GM18519 (cell line): ENCODE results near the gene RNASEH1.
"Not testable (repeated sequence)": the region's sequence is repeated elsewhere in the genome, so short reads cannot be mapped to it uniquely, and the experiment has no call there.

Experiments used
- ATAC-seq: cut with Tn5 transposase; IDR thresholded peaks from one replicate; pipeline ENCODE4 v1.9.1; 2021; ENCODE audit warnings: mild to moderate bottlenecking, moderate library complexity; ENCODE audit not compliant: unreplicated experiment, low FRiP score

Gene RNASEH1

DNA sequence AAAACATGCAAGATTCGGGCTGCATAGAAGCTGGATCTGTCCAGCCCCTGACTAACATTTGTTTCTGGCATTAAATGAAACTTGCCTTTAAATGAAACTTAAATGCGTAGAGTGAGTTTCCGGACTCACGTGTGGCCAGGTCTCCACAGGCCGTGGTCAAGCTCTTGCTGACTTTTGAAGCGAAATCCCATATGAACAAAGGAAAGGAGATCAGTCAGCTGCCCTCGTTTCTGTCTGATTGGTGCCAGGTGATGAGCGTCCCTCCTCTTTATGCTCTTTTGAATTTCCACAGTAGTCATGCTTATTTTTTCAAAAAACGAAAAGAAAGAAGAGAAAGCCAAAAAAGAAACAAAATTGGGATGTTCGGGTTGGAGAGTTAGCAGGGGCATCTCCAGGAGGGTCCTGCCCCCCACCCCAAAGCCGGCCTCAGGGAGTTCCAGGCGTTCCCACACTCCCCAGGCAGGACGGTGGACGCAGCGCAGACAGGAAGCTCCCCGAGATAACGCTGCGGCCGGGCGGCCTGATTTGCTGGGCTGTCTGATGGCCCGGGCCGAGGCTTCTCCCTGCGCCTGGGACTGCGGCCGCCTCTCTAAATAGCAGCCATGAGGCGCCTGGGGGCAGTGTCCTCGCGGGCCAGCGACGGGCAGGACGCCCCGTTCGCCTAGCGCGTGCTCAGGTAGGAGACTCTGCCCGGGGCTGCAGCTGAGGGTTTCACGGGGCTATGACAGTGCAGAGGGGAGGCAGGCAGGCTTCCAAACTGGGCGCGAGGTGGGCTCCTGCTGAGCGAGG, 36.6 kb upstream of the RNASEH1 start, which contains the start of gene COLEC11:
Gene COLEC11 (plus strand): TSS at position 620 of the 789 bp plus-strand sequence. CDS start 9,229 bp downstream, outside the sequence.
- ATAC-seq, result no peak

DNA sequence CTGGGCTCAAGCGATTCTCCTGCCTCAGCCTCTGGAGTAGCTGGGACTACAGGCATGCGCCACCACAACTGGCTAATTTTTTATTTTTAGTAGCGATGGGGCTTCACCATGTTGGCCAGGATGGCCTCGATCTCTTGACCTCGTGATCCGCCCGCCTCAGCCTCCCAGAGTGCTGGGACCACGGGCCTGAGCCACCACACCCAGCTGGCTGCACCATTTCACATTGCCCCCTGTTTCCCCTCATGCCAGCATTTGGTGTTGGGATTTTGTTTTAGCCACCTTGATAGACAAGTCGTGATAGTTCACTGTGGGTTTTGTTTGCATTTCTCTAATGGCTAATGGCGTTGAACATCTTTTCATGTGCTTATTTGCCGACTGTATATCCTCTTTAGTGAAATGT, 31.0 kb upstream of the RNASEH1 start:
- no peak for ATAC-seq

GRCh38 chr2:3588084-3588483, 30.0 kb upstream of the RNASEH1 start:
- ATAC-seq, result no peak

GRCh38 chr2:3587432-3587831, 29.3 kb upstream of the RNASEH1 start:
- ATAC-seq, result no peak

DNA sequence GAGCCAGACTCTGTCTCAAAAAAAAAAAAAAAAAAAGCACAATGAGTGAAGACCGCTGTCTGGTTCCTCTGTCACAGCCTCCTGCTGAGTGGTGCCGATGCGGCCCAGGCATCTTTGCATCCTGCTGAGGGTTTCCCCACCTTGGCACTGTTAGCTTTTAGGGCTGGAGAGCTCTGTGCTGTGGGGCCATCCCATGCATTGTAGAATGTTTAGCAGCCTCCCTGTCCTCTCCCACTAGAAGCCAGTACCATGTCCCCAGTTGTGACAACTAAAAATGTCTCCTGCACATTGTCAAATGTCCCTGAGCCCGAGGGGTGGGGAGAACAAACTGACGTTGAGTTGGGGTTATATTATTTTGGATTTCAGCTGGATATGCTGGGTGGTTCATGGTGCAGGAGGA, 28.9 kb upstream of the RNASEH1 start:
- ATAC-seq, result no peak

DNA sequence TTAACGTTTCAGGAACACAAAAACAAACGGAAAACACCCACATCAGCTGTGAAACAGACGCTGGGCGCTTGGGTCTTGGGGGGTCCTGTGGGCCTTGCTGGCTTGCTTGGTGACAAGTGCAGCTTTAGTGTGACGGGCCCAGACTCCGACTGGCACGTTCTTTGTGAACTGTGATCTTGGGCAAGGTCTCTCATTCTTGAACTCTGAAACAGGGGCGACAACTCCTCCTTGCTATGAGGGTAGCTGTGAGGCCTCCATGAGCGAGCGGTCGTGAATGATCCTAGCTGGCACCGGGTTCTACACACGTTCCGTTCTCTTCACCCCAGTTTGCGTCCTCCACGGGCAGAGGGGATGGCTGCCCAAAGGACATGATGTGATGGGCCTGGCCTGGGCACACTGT, 28.1 kb upstream of the RNASEH1 start:
- ATAC-seq, result no peak

DNA sequence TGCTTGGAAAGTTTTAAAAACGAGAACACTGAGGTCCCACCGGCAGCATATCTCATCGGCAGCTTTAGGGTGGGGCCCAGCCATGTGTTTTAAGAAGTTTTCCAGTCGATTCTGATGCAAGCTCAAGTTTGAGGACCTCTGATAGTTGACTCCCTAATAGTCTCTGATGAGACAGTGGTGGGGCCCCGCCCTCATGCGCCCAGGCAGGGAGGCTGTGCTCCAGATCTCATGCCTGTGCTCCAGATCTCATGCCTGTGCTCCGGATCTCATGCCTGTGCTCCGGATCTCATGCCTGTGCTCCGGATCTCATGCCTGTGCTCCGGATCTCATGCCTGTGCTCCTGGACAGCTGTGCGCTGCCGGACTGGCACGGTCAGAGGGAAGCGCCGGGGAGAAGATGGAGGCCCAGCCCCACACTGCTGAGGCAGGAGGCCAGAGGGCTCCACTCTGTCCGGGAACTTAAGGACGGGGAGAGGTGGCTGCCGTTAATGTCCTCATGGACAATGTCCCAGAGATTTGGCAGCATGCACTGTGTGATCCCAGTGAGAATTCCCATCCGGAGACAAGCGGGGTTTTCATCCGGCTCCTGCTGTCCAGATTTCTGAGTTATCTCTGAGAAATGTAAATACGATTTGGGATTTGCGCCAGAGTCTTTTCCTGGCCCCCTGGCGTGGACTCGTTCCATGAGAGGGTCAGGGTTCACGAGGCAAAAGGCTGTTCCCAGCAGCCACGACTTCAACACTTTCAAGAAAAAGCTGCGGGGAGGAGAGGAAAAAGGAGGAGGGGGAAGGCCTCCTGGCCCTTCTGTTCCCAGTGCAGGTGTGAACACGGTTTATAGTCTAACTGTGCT, 27.4 kb upstream of the RNASEH1 start:
- no peak for ATAC-seq

DNA sequence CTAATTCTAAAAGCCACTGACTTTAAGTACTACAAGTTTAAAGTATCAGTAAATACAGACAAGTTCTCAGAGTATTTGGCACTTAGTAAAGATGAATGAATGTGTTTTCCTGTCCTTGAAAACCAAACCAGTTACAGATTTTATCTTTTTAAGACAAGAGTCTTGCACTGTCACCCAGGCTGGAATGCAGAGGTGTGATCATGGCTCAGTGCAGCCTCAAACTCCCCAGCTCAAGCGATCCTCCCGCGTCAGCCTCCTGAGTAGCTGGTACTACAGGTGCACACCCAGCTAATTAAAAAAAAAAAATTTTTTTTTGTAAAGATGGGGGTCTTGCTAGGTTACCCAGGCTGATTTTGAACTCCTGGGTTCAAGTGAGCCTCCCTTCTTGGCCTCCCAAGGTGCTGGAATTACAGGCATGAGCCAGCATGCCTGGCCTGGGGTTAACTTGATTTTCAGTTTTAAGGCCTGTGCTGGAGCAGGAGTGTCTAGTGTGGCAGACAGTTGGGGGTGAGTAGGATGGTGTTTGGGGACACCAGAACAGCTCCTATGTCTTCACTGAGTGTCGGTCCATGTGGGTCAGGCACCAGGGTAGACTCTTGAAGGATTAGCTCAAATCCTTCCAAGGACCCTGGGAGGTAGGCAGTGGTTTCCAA, 26.6 kb upstream of the RNASEH1 start:
- ATAC-seq, result no peak

DNA sequence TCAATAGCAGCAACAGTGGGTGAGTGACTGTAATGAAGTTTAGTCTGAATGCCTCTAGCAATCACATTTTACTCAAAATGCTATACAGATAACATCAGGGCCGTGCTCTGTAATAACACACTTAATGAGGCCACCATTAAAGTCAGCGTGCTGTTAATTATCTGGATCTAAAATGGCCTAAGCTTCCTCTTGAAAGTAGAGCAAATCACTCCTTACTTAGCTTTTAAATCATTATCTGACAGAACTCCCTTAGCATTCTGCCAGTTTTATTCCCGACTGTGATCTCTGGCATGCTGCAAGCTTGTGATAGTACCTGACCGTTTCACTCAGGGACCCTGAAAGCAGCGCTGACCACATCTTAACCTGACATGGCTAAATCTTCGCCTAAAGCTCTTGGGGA, 25.9 kb upstream of the RNASEH1 start:
- ATAC-seq, result no peak

GRCh38 chr2:3581367-3582262, 23.5 kb upstream of the RNASEH1 start:
- no peak for ATAC-seq

GRCh38 chr2:3580449-3580848, 22.3 kb upstream of the RNASEH1 start:
- ATAC-seq, result no peak

DNA sequence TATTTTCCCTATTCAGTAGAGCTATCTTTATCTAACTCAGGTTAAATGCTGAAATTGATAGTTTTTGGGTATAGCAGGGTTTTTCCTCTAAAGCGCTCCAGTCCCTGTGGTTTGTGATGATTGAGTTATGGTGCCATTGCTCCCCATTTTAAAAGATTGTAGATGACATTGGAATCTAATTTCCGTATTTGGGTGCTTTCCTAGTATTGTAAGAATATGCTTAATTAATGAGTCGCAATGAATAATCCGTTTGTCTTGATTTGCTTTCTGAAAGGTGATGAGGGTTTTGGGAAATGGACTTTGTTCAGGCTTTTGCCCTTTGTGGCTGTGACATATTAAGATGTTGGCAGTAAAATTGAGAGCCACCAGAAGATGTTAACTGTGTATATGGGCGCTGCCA, 20.9 kb upstream of the RNASEH1 start:
- no peak for ATAC-seq

DNA sequence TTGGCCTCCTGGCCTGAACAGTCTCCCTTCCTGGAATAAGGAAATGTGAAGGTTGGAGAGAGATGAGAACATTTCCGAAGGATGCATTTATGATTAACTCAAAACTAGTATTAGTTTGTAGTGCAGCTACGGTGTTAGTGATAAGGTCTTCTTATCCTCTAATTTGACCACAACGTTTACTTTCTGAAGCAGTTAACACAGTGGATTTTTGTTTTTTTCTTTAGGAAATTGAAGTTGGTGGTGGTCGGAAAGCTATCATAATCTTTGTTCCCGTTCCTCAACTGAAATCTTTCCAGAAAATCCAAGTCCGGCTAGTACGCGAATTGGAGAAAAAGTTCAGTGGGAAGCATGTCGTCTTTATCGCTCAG, 18.1 kb upstream of the RNASEH1 start:
- ATAC-seq, result not testable (repeated sequence)

- ATAC-seq, result no peak
Measured at GRCh38 chr2:3575534-3576262, 17.6 kb upstream of the RNASEH1 start.

DNA sequence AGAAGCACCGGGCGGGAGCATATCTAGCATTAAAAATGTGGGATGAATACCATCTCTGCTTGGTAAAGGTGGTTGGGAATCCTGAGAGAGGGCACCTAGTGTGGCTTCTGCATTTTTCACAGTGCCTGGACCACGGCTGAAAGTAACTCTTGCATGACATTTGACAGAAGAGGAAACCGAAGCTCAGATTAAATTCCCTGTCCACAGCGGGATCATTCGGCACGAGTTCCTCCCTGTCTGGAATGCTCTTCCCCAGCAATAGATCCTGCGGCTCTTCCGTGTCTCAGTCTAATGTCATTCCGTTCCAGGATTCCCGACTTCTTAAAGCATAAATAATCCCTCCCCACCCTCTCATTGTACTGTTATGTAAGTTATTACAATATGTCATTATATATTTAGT, 16.0 kb upstream of the RNASEH1 start:
- no peak for ATAC-seq

DNA sequence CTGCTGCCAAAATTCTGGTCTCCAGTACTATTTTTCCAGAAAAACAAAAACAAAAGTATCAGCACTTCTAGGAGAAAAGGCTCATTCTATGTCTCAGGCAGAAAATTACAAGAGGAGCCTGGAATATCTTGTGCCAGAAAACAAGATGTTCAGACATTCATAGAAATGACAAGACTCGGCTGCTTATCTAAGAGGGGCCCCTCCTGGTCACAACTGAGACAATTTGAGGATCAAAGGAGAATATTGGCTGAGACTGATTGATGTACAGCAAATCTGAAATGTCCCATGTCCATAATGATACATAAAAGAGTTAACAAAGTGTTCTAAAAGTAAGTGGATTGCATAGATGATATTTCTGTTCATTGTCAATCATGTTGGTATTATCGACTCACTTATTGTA, 14.5 kb upstream of the RNASEH1 start:
- no peak for ATAC-seq

GRCh38 chr2:3571284-3571683, 13.2 kb upstream of the RNASEH1 start:
- no peak for ATAC-seq

DNA sequence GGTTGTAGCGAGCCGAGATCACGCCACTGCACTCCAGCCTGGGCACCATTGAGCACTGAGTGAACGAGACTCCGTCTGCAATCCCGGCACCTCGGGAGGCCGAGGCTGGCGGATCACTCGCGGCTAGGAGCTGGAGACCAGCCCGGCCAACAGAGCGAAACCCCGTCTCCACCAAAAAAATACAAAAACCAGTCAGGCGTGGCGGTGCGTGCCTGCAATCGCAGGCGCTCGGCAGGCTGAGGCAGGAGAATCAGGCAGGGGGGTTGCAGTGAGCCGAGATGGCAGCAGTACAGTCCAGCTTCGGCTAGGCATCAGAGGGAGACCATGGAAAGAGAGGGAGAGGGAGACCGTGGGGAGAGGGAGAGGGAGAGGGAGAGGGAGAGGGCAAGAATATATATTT, 11.5 kb upstream of the RNASEH1 start:
- not testable (repeated sequence) for ATAC-seq

GRCh38 chr2:3566806-3567205, 8.7 kb upstream of the RNASEH1 start:
- ATAC-seq, result no peak

DNA sequence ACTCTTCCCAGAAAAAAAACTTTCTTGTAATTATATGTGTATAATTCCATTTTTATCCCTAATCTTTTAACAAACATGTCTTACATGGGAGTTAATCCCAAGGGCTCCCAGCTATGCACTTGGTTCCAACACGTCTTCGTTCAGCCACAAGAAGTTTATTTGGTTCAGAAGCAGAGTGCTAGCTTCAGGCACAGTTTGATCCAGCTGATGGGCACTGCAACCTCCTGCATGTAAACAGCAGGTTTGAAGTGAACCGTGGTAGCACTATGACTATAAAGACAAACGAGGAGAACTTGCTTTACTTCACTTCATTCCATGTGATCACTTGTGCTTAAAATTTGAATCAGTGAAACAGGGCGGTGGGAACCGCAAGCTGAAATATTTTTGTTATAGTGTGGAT, 7.0 kb upstream of the RNASEH1 start:
- no peak for ATAC-seq
